AG04449 (cell line): ENCODE measurements around the gene SON.

ENCODE experiments used
- CTCF ChIA-PET: fragments of 350-600 bp; formaldehyde crosslinking; extraction: SDS; loops from one replicate; lab custom pipeline; 2021; ENCODE audit warnings: antibody characterized with exemption; lab: Yijun Ruan, JAX
- POLR2A ChIA-PET: fragments of 400-600, 350-600 bp; formaldehyde crosslinking; extraction: SDS; loops from one replicate; lab custom pipeline; 2020; ENCODE audit warnings: antibody characterized with exemption, inconsistent platforms; lab: Yijun Ruan, JAX
- DNase-seq: peaks from one replicate; pipeline ENCODE4 v3.0.0-alpha.2; 2010; ENCODE audit warnings: low read depth, low spot score
- H3K4me3 ChIP-seq: 2 replicates; pipeline ENCODE4 v1.5.1; 2011; ENCODE audit warnings: low read depth, mild to moderate bottlenecking, control low read depth, low read length
- CTCF ChIP-seq: IDR thresholded peaks from one replicate; pipeline ENCODE4 v1.5.1; 2011; ENCODE audit warnings: mild to moderate bottlenecking, moderate library complexity, low read length, control low read depth, inconsistent platforms; ENCODE audit not compliant: insufficient read depth; ENCODE audit errors: missing control alignments

The SON gene

GRCh38 chr21:33541756-33542639 lies 840 bp upstream of the SON start, which contains the start of gene GART:
GART (minus strand) TSS chr21:33542117; CDS start chr21:33539315, 2,802 bp downstream.
- peak within 1 kb of the TSS; percentile 88 for H3K4me3 ChIP-seq
- ChIA-PET POLR2A (no interaction called here), CTCF (interaction anchor here (1.1 kb wide), 1 partner anchor 13 kb away, joined by 3 read pairs; no protein-coding TSS in a partner anchor)
- no peak for DNase-seq
- no peak for TF ChIP-seq CTCF

- TF ChIP-seq CTCF: no peak
- peak overlapping the region; percentile 88 for H3K4me3 ChIP-seq
- ChIA-PET POLR2A (interaction anchor here (0.9 to 1.0 kb wide), 2 partner anchors 45 to 64 kb away, joined by 4 read pairs; partner anchors contain the start of genes DONSON and TMEM50B), CTCF (interaction anchor here (3.4 kb wide), 1 partner anchor 62 kb away, joined by 11 read pairs; no protein-coding TSS in a partner anchor)
- no peak for DNase-seq
Measured at GRCh38 chr21:33543505-33544129, 779 bp downstream of the SON start.

GRCh38 chr21:33544451-33545195 lies 1.8 kb downstream of the SON start:
- no peak for DNase-seq
- ChIA-PET CTCF (interaction anchor here (3.4 kb wide), 1 partner anchor 61 kb away, joined by 11 read pairs; no protein-coding TSS in a partner anchor), POLR2A (interaction anchor here (0.7 kb wide), 1 partner anchor 10 kb away, joined by 3 read pairs; no protein-coding TSS in a partner anchor)
- no peak for TF ChIP-seq CTCF
- peak overlapping the region; percentile 88 for H3K4me3 ChIP-seq

- ChIA-PET POLR2A (no interaction called here), CTCF (interaction anchor here (3.4 kb wide), 1 partner anchor 60 kb away, joined by 11 read pairs; no protein-coding TSS in a partner anchor)
- no peak overlapping the region for H3K4me3 ChIP-seq
- TF ChIP-seq CTCF: no peak
- no peak for DNase-seq
Measured at GRCh38 chr21:33546086-33546485, 3.2 kb downstream of the SON start.

- TF ChIP-seq CTCF: no peak
- ChIA-PET POLR2A (no interaction called here), CTCF (no interaction called here)
- DNase-seq: no peak
- no peak overlapping the region for H3K4me3 ChIP-seq
Measured at GRCh38 chr21:33549848-33550771, 7.3 kb downstream of the SON start.
